GM18508 (cell line): ENCODE measurements around the gene A3GALT2.

Source experiments
- ATAC-seq: cut with Tn5 transposase; IDR thresholded peaks from one replicate; pipeline ENCODE4 v1.9.1; 2021; ENCODE audit warnings: moderate number of reproducible peaks; ENCODE audit not compliant: insufficient read depth, unreplicated experiment

The A3GALT2 gene

GRCh38 chr1:33334081-33334552 is 13.2 kb upstream of the A3GALT2 start:
- ATAC-seq: no peak

GRCh38 chr1:33332881-33333280 is 12.0 kb upstream of the A3GALT2 start:
- ATAC-seq: no peak

- ATAC-seq: no peak
Observed at GRCh38 chr1:33332357-33332789, 11.5 kb upstream of the A3GALT2 start.

GRCh38 chr1:33331444-33332356 is 10.8 kb upstream of the A3GALT2 start:
- no peak for ATAC-seq

- no peak for ATAC-seq
Observed at GRCh38 chr1:33330906-33331305, 10.0 kb upstream of the A3GALT2 start.

GRCh38 chr1:33330361-33330890 is 9.5 kb upstream of the A3GALT2 start:
- no peak for ATAC-seq

GRCh38 chr1:33329600-33330305 is 8.9 kb upstream of the A3GALT2 start:
- no peak for ATAC-seq

GRCh38 chr1:33328817-33329216 is 7.9 kb upstream of the A3GALT2 start:
- no peak for ATAC-seq

- ATAC-seq: no peak
Observed at GRCh38 chr1:33327587-33328325, 6.9 kb upstream of the A3GALT2 start.

GRCh38 chr1:33326785-33327184 is 5.9 kb upstream of the A3GALT2 start:
- ATAC-seq: no peak

- no peak for ATAC-seq
Observed at GRCh38 chr1:33324677-33325575, 4.0 kb upstream of the A3GALT2 start.

- no peak for ATAC-seq
Observed at GRCh38 chr1:33323663-33324477, 3.0 kb upstream of the A3GALT2 start.

- no peak for ATAC-seq
Observed at GRCh38 chr1:33322870-33323585, 2.1 kb upstream of the A3GALT2 start.

GRCh38 chr1:33322109-33322508 is 1.2 kb upstream of the A3GALT2 start:
- ATAC-seq: no peak

- no peak for ATAC-seq
Observed at GRCh38 chr1:33321178-33321577, 280 bp upstream of the A3GALT2 start.

- ATAC-seq: no peak
Observed at GRCh38 chr1:33319949-33320618, 814 bp downstream of the A3GALT2 start.

- ATAC-seq: no peak
Observed at GRCh38 chr1:33319186-33319948, 1.5 kb downstream of the A3GALT2 start.
